Transverse colon (tissue), 4 donors: ENCODE measurements around the gene MEP1A. TPM values are rescaled to one million over a fixed set of nuclear protein-coding genes. Genes with fewer than 3 reads are reported as not detected.

Experiments used
- DNase-seq: peaks from one replicate; pipeline ENCODE4 v3.0.0-alpha.2; 2019
- H3K27ac ChIP-seq, 4 donors: fragments of 200-600 bp; sonication (generic); 2 replicates each; pipeline ENCODE4 v1.5.1; 2016 to 2018; ENCODE audit warnings: inconsistent platforms in 4 of 4
- H3K27me3 ChIP-seq: fragments of 200-600 bp; sonication (generic); 2 replicates; pipeline ENCODE4 v1.5.1; 2017; ENCODE audit warnings: inconsistent platforms
- H3K36me3 ChIP-seq, 4 donors: fragments of 200-600 bp; sonication (generic); 2 replicates each; pipeline ENCODE4 v1.5.1; 2017 to 2019; ENCODE audit warnings: inconsistent platforms in 4 of 4
- H3K4me1 ChIP-seq, 4 donors: fragments of 200-600 bp; sonication (generic); 2 replicates each; pipeline ENCODE4 v1.5.1; 2017 to 2020; ENCODE audit warnings: inconsistent platforms in 4 of 4
- H3K4me3 ChIP-seq, 4 donors: fragments of 200-600 bp; sonication (generic); 1 replicate in 1 of 4; 2 replicates in 3 of 4; pipeline versions ENCODE4 v1.5.1 to v1.6.1; 2017 to 2019; ENCODE audit warnings: inconsistent platforms in 4 of 4
- H3K9me3 ChIP-seq, 2 donors: fragments of 200-600 bp; sonication (generic); 2 replicates each; pipeline ENCODE4 v1.5.1; 2017 to 2019; ENCODE audit warnings: inconsistent platforms in 2 of 2
- CTCF ChIP-seq, 5 experiments: fragments of 200-600 bp in 3 of 5; fragments of 450-650 bp in 2 of 5; sonication (generic) in 3 of 5; IDR thresholded peaks; 1 replicate in 2 of 5; 2 replicates in 3 of 5; pipeline ENCODE4 v1.5.1; 2016 to 2017; ENCODE audit warnings: antibody characterized with exemption in 5 of 5, inconsistent platforms in 3 of 5, mild to moderate bottlenecking in 2 of 5, moderate library complexity in 1 of 5
- EP300 ChIP-seq: sonication (generic); formaldehyde crosslinking; IDR thresholded peaks from one replicate; pipeline ENCODE4 v1.6.1; 2017; ENCODE audit warnings: antibody characterized with exemption, low read depth
- POLR2A ChIP-seq: fragments of 450-650 bp; IDR thresholded peaks from one replicate; pipeline ENCODE4 v1.6.1; 2016; ENCODE audit warnings: antibody characterized with exemption, mild to moderate bottlenecking, moderate library complexity
- POLR2AphosphoS5 ChIP-seq, 3 donors: sonication (generic); formaldehyde crosslinking; IDR thresholded peaks; one replicate each; pipeline ENCODE4 v1.6.1; 2016; ENCODE audit warnings: antibody characterized with exemption in 3 of 3
- WGBS, 2 donors: methylation state at CpG; one replicate each; pipeline ENCODE4 v1.1.5; 2018; ENCODE audit warnings: low coverage in 1 of 2; 5-methylcytosine and 5-hydroxymethylcytosine counted together
- in situ Hi-C, 4 donors: fragments of 200-750 bp; cut with MboI; loops; one replicate each; pipeline versions ENCODE4 v1.15.0 to v1.15.1; 2017; ENCODE audit warnings: low sequenced_read_pairs in 3 of 4, low pct_ligation_motif_present in 1 of 4, low pct_unique_long_range_greater_than_20kb in 1 of 4
- intact Hi-C: fragments of 100-400 bp; cut with DNase I; formaldehyde crosslinking; loops from one replicate; pipeline ENCODE4 v1.15.1; 2023; ENCODE audit warnings: low total_unique reads
- total RNA-seq, 4 donors: library from RNA; depleted of rRNA; stranded (reverse); fragments of >200 nt; gene quantifications; one replicate each; pipeline ENCODE4 v1.1.0, GENCODE V29; 2016

Gene MEP1A
- total RNA-seq, 4 donors from 2014 or later = 31.2 to 601 (median 223) TPM

- Histone ChIP-seq H3K27ac (no peak overlapping the region), H3K4me3 (no peak overlapping the region), H3K9me3 (no peaks in the 10 kb centered on the region), H3K4me1 (peaks cover 0 to 3% (median 0%) of the 10 kb centered on the region in 4 donors), H3K36me3 (no peaks in the 10 kb centered on the region), H3K27me3 (no peaks in the 10 kb centered on the region)
- 49 to 56% methylated on average over 3 of the region's 3 CpGs for WGBS, 2 donors
- TF ChIP-seq POLR2A (no peak), CTCF (IDR thresholded peaks at IDR 0.05) (no peak), EP300 (no peak), POLR2AphosphoS5 (IDR thresholded peaks at IDR 0.05) (no peak)
- intact Hi-C loops = no loop called here
- no peak for DNase-seq
- in situ Hi-C loops = no loop called here
Observed at GRCh38 chr6:46888031-46888430, 94.8 kb downstream of the MEP1A start.

- H3K4me3 ChIP-seq = no peak overlapping the region
- no peak for TF ChIP-seq POLR2A
- TF ChIP-seq EP300 = no peak
- TF ChIP-seq POLR2AphosphoS5 (IDR thresholded peaks at IDR 0.05) = no peak
- TF ChIP-seq CTCF (IDR thresholded peaks at IDR 0.05) = no peak
Observed at GRCh38 chr6:46888578-46888977, 95.4 kb downstream of the MEP1A start.

More at GRCh38 chr6:46888578-46888977, 95.4 kb downstream of the MEP1A start:
- WGBS, 2 donors = 85 to 89% methylated on average over 3 to 4 of the region's 4 CpGs
- in situ Hi-C loops (no loop called here), intact Hi-C loops (no loop called here)
- no peaks in the 10 kb centered on the region for H3K9me3 ChIP-seq
- peaks cover 0 to 3% (median 0%) of the 10 kb centered on the region in 4 donors for H3K4me1 ChIP-seq
- H3K27me3 ChIP-seq = no peaks in the 10 kb centered on the region
- H3K27ac ChIP-seq = no peak overlapping the region
- H3K36me3 ChIP-seq = no peaks in the 10 kb centered on the region
- DNase-seq = no peak

Other genes starting within 250 kb of the MEP1A start
- 10 to 100 TPM in 1 of 4 donors, 1 to 10 TPM in 2, not detected in 1; 1.6 to 10.2 (median 2.3) TPM for gene CYP39A1, start 140.6 kb upstream of the MEP1A start, total RNA-seq
- 10 to 100 TPM in 3 of 4 donors, 1 to 10 TPM in 1; 8.7 to 27.5 (median 19.0) TPM for gene SLC25A27, start 140.4 kb upstream of the MEP1A start, total RNA-seq
- gene TDRD6, start 105.5 kb upstream of the MEP1A start, total RNA-seq = under 1 TPM in 3 of 4 donors, not detected in 1; 0.20 to 0.48 (median 0.41) TPM
- 1 to 10 TPM in 2 of 4 donors, under 1 TPM in 1, not detected in 1; 0.14 to 3.0 (median 1.4) TPM for gene PLA2G7, start 58.0 kb upstream of the MEP1A start, total RNA-seq
- not detected for gene ANKRD66, start 46.5 kb upstream of the MEP1A start, total RNA-seq
- 1 to 10 TPM; 1.5 to 4.1 (median 2.5) TPM for gene ADGRF5, start 128.5 kb downstream of the MEP1A start, total RNA-seq
- gene ADGRF1, start 248.9 kb downstream of the MEP1A start, total RNA-seq = 1 to 10 TPM in 1 of 4 donors, under 1 TPM in 1, not detected in 2; 0.64 to 1.2 TPM